K562 treated with DMSO at 1 percent for 4 hours (cell line): ENCODE measurements around the gene CAMK1D. TPM values are rescaled to one million over a fixed set of nuclear protein-coding genes. Genes with fewer than 3 reads are reported as not detected.

Experiments
- total RNA-seq: library from RNA; unstranded; fragments of 300-600 nt; gene quantifications from 2 replicates; pipeline ENCODE4 v1.2.3, GENCODE V29; 2022; ENCODE audit not compliant: insufficient read depth

Gene CAMK1D
- 0.47 TPM in 1 of 2 replicates, not detected in the other for total RNA-seq

GRCh38 chr10:12348870-12349628 lies at the start of gene CAMK1D:
Gene CAMK1D, plus strand, starts transcription at chr10:12349547.

Other genes starting within 250 kb of the CAMK1D start
- gene SEC61A2, start 219.9 kb upstream of the CAMK1D start, total RNA-seq, result 3.5 and 15.0 TPM in 2 replicates
- 55.9 and 67.8 TPM in 2 replicates for gene NUDT5, start 153.7 kb upstream of the CAMK1D start, total RNA-seq
- 73.9 and 75.5 TPM in 2 replicates for gene CDC123, start 153.4 kb upstream of the CAMK1D start, total RNA-seq